ENCODE results near the gene PTPRCAP.
A peak's percentile ranks its signal among the peaks of the same experiment; 100 is the strongest.

The PTPRCAP gene

GRCh38 chr11:67393437-67393836, 44.0 kb downstream of the PTPRCAP start:
- no peak for DNase-seq

GRCh38 chr11:67392183-67392715, 45.2 kb downstream of the PTPRCAP start:
- no peak for DNase-seq

DNA sequence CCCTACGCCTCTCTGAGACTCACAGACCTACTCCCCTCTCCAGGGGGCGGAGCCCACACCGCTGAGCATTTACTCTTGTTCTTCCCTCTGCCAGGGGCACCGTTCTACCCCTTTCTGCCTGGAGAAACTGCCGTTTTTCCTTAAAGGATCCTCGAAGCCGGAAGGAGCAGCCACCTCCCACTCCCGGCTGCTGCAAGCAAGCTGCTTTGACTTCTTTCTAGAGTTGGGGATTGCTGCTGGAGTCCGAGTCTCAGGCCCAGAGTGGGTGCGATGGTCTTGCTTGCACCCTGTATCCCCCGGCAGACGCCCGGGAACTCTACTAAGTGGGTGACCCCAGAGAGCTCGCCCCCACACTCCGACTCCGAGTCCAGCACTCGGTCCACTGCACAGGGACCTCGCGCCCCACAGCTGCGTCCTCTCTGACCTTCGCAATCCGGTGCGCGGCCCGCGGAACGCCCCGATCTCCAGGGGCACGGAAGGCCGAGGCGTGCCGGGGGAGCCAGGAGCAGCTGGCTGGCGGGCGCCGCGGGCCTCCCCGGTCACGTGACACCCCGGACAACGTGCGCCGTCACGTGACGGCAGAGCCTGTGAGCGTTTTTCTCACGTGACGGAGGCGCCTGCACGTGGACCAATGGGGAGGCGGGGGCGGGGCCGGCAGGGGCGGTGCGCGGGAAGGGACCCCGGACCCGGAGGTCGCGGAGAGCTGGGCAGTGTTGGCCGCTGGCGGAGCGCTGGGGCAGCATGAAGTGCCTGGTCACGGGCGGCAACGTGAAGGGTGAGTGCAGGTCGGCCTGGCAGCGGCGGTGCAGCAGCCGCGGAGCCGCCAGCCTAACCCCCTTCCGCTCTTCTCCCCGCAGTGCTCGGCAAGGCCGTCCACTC, 45.9 kb downstream of the PTPRCAP start, which contains the start of gene RAD9A:
TSS of gene RAD9A (plus strand) at position 683 of the 879 bp plus-strand sequence. CDS start at position 742, 59 bp downstream.
- peak; percentile 98 for DNase-seq

DNA sequence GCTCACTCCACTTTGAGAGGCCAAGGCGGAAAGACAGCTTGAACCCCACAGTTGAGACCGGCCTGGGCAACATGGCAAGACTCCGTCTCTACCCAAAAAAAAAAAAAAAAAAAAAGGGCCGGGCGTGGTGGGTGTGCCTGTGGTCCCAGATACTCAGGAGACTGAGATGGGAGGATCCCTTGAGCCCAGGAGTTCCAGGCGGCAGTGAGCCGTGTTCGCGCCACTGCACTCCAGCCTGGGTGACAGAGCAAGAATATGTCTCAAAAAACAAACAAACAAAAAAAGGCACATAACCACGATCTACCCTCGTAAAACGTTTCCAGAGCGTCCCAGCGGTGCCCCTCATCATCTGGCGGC, 46.6 kb downstream of the PTPRCAP start:
- no peak for DNase-seq

DNA sequence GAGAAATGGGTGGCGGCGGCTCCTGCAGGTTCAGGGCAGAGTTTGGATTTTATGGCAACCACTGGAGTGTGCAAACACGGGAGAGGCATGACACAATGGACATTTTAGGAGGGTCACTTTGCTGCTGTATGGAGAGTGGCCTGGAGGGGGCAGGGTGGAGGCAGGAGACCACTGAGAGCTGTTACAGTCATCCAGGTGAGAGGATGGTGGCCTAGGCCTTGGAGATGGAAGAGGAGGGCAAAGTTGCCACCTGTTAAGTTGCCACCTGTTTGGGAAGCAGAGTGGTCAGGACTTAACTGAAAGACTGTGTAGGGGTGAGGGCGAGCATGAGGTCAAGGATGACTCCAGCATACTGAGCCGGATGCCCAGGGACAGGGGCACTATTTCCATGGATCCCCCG, 48.0 kb downstream of the PTPRCAP start:
- peak; percentile 65 for DNase-seq

GRCh38 chr11:67387518-67387917, 50.0 kb downstream of the PTPRCAP start:
- no peak for DNase-seq

DNA sequence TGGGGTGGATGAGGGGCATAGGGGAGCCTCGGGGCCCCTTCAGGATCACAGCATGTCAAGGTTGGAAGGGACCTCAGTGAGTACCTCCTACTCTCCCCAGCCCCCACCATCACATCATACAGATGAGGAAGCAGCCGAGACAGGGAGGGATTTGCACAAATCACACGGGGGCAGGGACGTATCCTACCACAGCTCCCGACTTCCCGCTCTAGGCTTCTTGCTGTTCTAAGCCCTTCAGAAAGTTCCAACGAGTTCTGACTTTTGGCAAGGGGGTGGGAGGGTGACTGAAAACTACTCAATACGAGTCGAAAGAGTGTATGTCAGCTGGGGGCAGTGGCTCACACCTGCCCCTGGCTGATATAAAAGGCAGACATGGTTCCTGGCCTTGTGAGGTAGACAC, 50.4 kb downstream of the PTPRCAP start:
- DNase-seq: no peak
